NB4 (cell line): ENCODE measurements around the gene SHISA6.

Experiments
- CTCF ChIP-seq: IDR thresholded peaks from one replicate; pipeline ENCODE4 v1.5.1; 2012; ENCODE audit warnings: low read depth, low read length
- POLR2A ChIP-seq: IDR thresholded peaks from 2 replicates; pipeline ENCODE4 v1.6.1; 2011; ENCODE audit warnings: mild to moderate bottlenecking; ENCODE audit not compliant: insufficient read length; ENCODE audit errors: extremely low read depth

- TF ChIP-seq CTCF (no peak), POLR2A (no peak)
These were observed 35.4 kb upstream of the SHISA6 start for GRCh38 chr17:11205659-11206058.
